Immature natural killer cell (primary cell): ENCODE data around the gene PKLR. TPM values are rescaled to one million over a fixed set of nuclear protein-coding genes. Genes with fewer than 3 reads are reported as not detected.

Experiments
- DNase-seq, 3 donors: peaks; one replicate each; pipeline ENCODE4 v3.0.0; 2022; ENCODE audit warnings: mixed read lengths in 1 of 3
- H3K27ac Mint-ChIP-seq, 6 donors: one replicate each; pipeline ENCODE4 v1.8.0; 2020; ENCODE audit warnings: mixed read lengths in 6 of 6, mild to moderate bottlenecking in 5 of 6, inconsistent platforms in 4 of 6, moderate library complexity in 3 of 6
- H3K27me3 Mint-ChIP-seq, 3 donors: one replicate each; pipeline ENCODE4 v1.8.0; 2020 to 2021; ENCODE audit warnings: low read depth in 3 of 3, mild to moderate bottlenecking in 3 of 3, mixed read lengths in 3 of 3, moderate library complexity in 3 of 3, inconsistent platforms in 1 of 3
- H3K36me3 Mint-ChIP-seq, 3 donors: one replicate each; pipeline ENCODE4 v1.8.0; 2020; ENCODE audit warnings: mixed read lengths in 3 of 3, inconsistent platforms in 2 of 3, mild to moderate bottlenecking in 2 of 3
- H3K4me1 Mint-ChIP-seq, 2 donors: one replicate each; pipeline ENCODE4 v1.8.0; 2020; ENCODE audit warnings: inconsistent platforms in 2 of 2, mild to moderate bottlenecking in 2 of 2, mixed read lengths in 2 of 2, moderate library complexity in 1 of 2
- H3K4me3 Mint-ChIP-seq, 5 donors: one replicate each; pipeline ENCODE4 v1.8.0; 2020; ENCODE audit warnings: mild to moderate bottlenecking in 5 of 5, mixed read lengths in 5 of 5, inconsistent platforms in 3 of 5, moderate library complexity in 3 of 5
- H3K9me3 Mint-ChIP-seq, 6 donors: one replicate each; pipeline ENCODE4 v1.8.0; 2020; ENCODE audit warnings: mild to moderate bottlenecking in 6 of 6, mixed read lengths in 6 of 6, inconsistent platforms in 4 of 6, moderate library complexity in 3 of 6
- polyA plus RNA-seq, 3 donors: library from polyadenylated mRNA; unstranded; fragments of 300-500 nt; fragmentation: Illumina TruSeq; gene quantifications; one replicate each; pipeline ENCODE4 v1.2.3, GENCODE V29; 2021

Gene PKLR
- polyA plus RNA-seq, 3 donors from 2014 or later, result not detected

- H3K9me3 Mint-ChIP-seq, result peaks cover 0 to 6% (median 2%) of the 10 kb centered on the region in 6 donors
- peaks cover 4 to 22% (median 11%) of the 10 kb centered on the region in 3 donors for H3K36me3 Mint-ChIP-seq
- peaks cover 41 to 45% of the 10 kb centered on the region in 2 donors for H3K4me1 Mint-ChIP-seq
- DNase-seq, result peak; percentile 70 to 74 (median 72)
- H3K4me3 Mint-ChIP-seq, result peak overlapping the region; percentile 86 to 94 (median 91)
- peak overlapping the region; percentile 75 to 96 (median 90) for H3K27ac Mint-ChIP-seq
- peaks cover 12 to 26% (median 16%) of the 10 kb centered on the region in 3 donors for H3K27me3 Mint-ChIP-seq
These were observed 60.1 kb downstream of the PKLR start for GRCh38 chr1:155241069-155241679.

Other genes starting within 250 kb of the PKLR start
- 1 to 10 TPM; 1.1 to 3.0 (median 2.6) TPM for gene EFNA4, start 237.7 kb downstream of the PKLR start, polyA plus RNA-seq
- gene EFNA3, start 222.6 kb downstream of the PKLR start, polyA plus RNA-seq, result 1 to 10 TPM in 1 of 3 donors, under 1 TPM in 2; 0.70 to 2.3 (median 0.94) TPM
- 1 to 10 TPM in 2 of 3 donors, under 1 TPM in 1; 0.64 to 4.0 (median 1.1) TPM for gene EFNA1, start 173.6 kb downstream of the PKLR start, polyA plus RNA-seq
- 100 to 1,000 TPM in 1 of 3 donors, 10 to 100 TPM in 2; 59.5 to 120 (median 93.0) TPM for gene SLC50A1, start 165.6 kb downstream of the PKLR start, polyA plus RNA-seq
- gene DPM3, start 160.9 kb downstream of the PKLR start, polyA plus RNA-seq, result 100 to 1,000 TPM; 103 to 274 (median 126) TPM
- 100 to 1,000 TPM; 396 to 465 (median 435) TPM for gene KRTCAP2, start 128.1 kb downstream of the PKLR start, polyA plus RNA-seq
- under 1 TPM in 1 of 3 donors, not detected in 2; 0.43 TPM for gene TRIM46, start 127.6 kb downstream of the PKLR start, polyA plus RNA-seq
- 1 to 10 TPM in 2 of 3 donors, not detected in 1; 1.3 to 1.8 TPM for gene THBS3, start 93.5 kb downstream of the PKLR start, polyA plus RNA-seq
- 10 to 100 TPM; 51.1 to 62.6 (median 55.1) TPM for gene MTX1, start 92.7 kb downstream of the PKLR start, polyA plus RNA-seq
- gene ENTREP3, start 46.0 kb downstream of the PKLR start, polyA plus RNA-seq, result 1 to 10 TPM in 1 of 3 donors, under 1 TPM in 2; 0.64 to 1.3 (median 0.79) TPM
- gene SCAMP3, start 39.1 kb downstream of the PKLR start, polyA plus RNA-seq, result 100 to 1,000 TPM; 101 to 182 (median 140) TPM
- gene CLK2, start 27.9 kb downstream of the PKLR start, polyA plus RNA-seq, result 10 to 100 TPM in 1 of 3 donors, 1 to 10 TPM in 2; 5.8 to 15.6 (median 6.2) TPM
- gene HCN3, start 24.0 kb downstream of the PKLR start, polyA plus RNA-seq, result under 1 TPM in 1 of 3 donors, not detected in 2; 0.52 TPM
- 100 to 1,000 TPM; 173 to 279 (median 206) TPM for gene FDPS, start 7.4 kb upstream of the PKLR start, polyA plus RNA-seq
- gene RUSC1, start 19.5 kb upstream of the PKLR start, polyA plus RNA-seq, result 10 to 100 TPM in 2 of 3 donors, 1 to 10 TPM in 1; 9.2 to 21.3 (median 18.1) TPM